Keratinocyte (primary cell): ENCODE measurements around the gene ROR2. TPM values are rescaled to one million over a fixed set of nuclear protein-coding genes. Genes with fewer than 3 reads are reported as not detected.
A peak's percentile ranks its signal among the peaks of the same experiment; 100 is the strongest.

ENCODE experiments used
- DNase-seq: peaks from one replicate; pipeline ENCODE4 v3.0.0-alpha.2; 2011; ENCODE audit warnings: low read depth, missing footprints, low spot score
- FAIRE-seq: peaks from 2 replicates; lab custom pipeline; 2011; peaks lifted over from hg19 to GRCh38; lab: Jason Lieb, UNC
- H2AFZ ChIP-seq: 2 replicates; pipeline ENCODE4 v1.6.0; 2012; ENCODE audit warnings: low read length, control low read depth, inconsistent platforms; ENCODE audit not compliant: control insufficient read depth
- H3K27ac ChIP-seq: 2 replicates; pipeline ENCODE4 v1.5.1; 2011; ENCODE audit warnings: low read length; ENCODE audit not compliant: control insufficient read depth, insufficient read depth
- H3K27me3 ChIP-seq: 3 replicates; pipeline ENCODE4 v1.6.0; 2011; ENCODE audit warnings: low read length; ENCODE audit not compliant: control insufficient read depth, insufficient read depth; ENCODE audit errors: extremely low read depth
- H3K36me3 ChIP-seq, 2 experiments: 2 replicates in 1 of 2; 3 replicates in 1 of 2; pipeline ENCODE4 v1.5.1; 2011; ENCODE audit warnings: low read length in 2 of 2, mild to moderate bottlenecking in 1 of 2; ENCODE audit not compliant: control insufficient read depth in 2 of 2, insufficient read depth in 2 of 2; ENCODE audit errors: extremely low read depth in 1 of 2
- H3K4me1 ChIP-seq: 3 replicates; pipeline ENCODE4 v1.5.1; 2011; ENCODE audit warnings: low read length; ENCODE audit not compliant: control insufficient read depth, insufficient read depth; ENCODE audit errors: extremely low read depth
- H3K4me2 ChIP-seq: 3 replicates; pipeline ENCODE4 v1.6.0; 2011; ENCODE audit warnings: low read depth, low read length; ENCODE audit not compliant: control insufficient read depth, insufficient read depth; ENCODE audit errors: extremely low read depth
- H3K4me3 ChIP-seq, 3 experiments: fragments of 200-600 bp in 1 of 3; sonication (generic) in 1 of 3; 2 replicates in 2 of 3; 3 replicates in 1 of 3; pipeline ENCODE4 v1.5.1; 2011 to 2016; ENCODE audit warnings: low read length in 3 of 3, mild to moderate bottlenecking in 3 of 3, control low read depth in 2 of 3, inconsistent platforms in 1 of 3, low read depth in 1 of 3, mixed read lengths in 1 of 3, mixed run types in 1 of 3, moderate library complexity in 1 of 3; ENCODE audit not compliant: control insufficient read depth in 2 of 3, insufficient read depth in 2 of 3; ENCODE audit errors: extremely low read depth in 1 of 3
- H3K79me2 ChIP-seq: 2 replicates; pipeline ENCODE4 v1.6.0; 2012; ENCODE audit warnings: low read length; ENCODE audit not compliant: control insufficient read depth, insufficient read depth
- H3K9ac ChIP-seq: 3 replicates; pipeline ENCODE4 v1.6.0; 2011; ENCODE audit warnings: low read length; ENCODE audit not compliant: control insufficient read depth, insufficient read depth; ENCODE audit errors: extremely low read depth
- H3K9me1 ChIP-seq: 3 replicates; pipeline ENCODE4 v1.6.0; 2011; ENCODE audit warnings: low read length; ENCODE audit not compliant: control insufficient read depth, insufficient read depth; ENCODE audit errors: extremely low read depth
- H3K9me3 ChIP-seq: 2 replicates; pipeline ENCODE4 v1.5.1; 2012; ENCODE audit warnings: low read depth, low read length; ENCODE audit not compliant: control insufficient read depth
- H4K20me1 ChIP-seq: 3 replicates; pipeline ENCODE4 v1.6.0; 2011; ENCODE audit warnings: low read length; ENCODE audit not compliant: control insufficient read depth, insufficient read depth; ENCODE audit errors: extremely low read depth
- CTCF ChIP-seq, 3 experiments: IDR thresholded peaks in 1 of 3; conservative IDR thresholded peaks in 1 of 3; optimal IDR thresholded peaks in 1 of 3; 2 replicates in 2 of 3; 3 replicates in 1 of 3; pipeline versions ENCODE3 to v1.5.1; 2011; ENCODE audit warnings: low read length in 3 of 3, mild to moderate bottlenecking in 3 of 3, moderate library complexity in 2 of 3, control low read depth in 1 of 3, inconsistent platforms in 1 of 3; ENCODE audit not compliant: insufficient read depth in 2 of 3; ENCODE audit errors: extremely low read depth in 1 of 3
- EZH2 ChIP-seq: IDR thresholded peaks from one replicate; pipeline ENCODE4 v1.6.1; 2012; ENCODE audit warnings: inconsistent platforms, mild to moderate bottlenecking, low read length, moderate library complexity
- dilution Hi-C: fragments of 300-500 bp; cut with MboI; formaldehyde crosslinking; loops from one replicate; pipeline ENCODE4 v1.7.0; 2020; ENCODE audit warnings: low sequenced_read_pairs; ENCODE audit not compliant: extremely low pct_ligation_motif_present
- polyA plus RNA-seq, 5 experiments: library from polyadenylated mRNA; depleted of rRNA in 3 of 5; stranded (reverse) in 3 of 5; stranded (forward) in 1 of 5; unstranded in 1 of 5; fragments of >200 nt; gene quantifications; 1 replicate in 1 of 5; 2 replicates in 3 of 5; 3 replicates in 1 of 5; pipeline versions ENCODE4 v1.2.1 to v1.2.3, GENCODE V29; 2011 to 2012; ENCODE audit warnings: missing spikeins in 2 of 5, low read depth in 1 of 5, low replicate concordance in 1 of 5

ROR2 gene
- polyA plus RNA-seq, 1 donor (not counting 4 experiments of a cell fraction or from before 2014, with no cell fraction given), result 0.22 TPM

- DNase-seq (no peak), FAIRE-seq (peak; percentile 48)
- H3K4me1 ChIP-seq, result no peaks in the 10 kb centered on the region
- H3K79me2 ChIP-seq, result no peaks in the 10 kb centered on the region
- H2AFZ ChIP-seq, result no peak overlapping the region
- H3K9me3 ChIP-seq, result no peaks in the 10 kb centered on the region
- H3K4me2 ChIP-seq, result no peak overlapping the region
- no peaks in the 10 kb centered on the region for H3K27me3 ChIP-seq
- H3K4me3 ChIP-seq, result no peak overlapping the region
- no peaks in the 10 kb centered on the region for H3K36me3 ChIP-seq
- no peak overlapping the region for H3K27ac ChIP-seq
- H3K9me1 ChIP-seq, result no peaks in the 10 kb centered on the region
- peak; percentile 79 to 85 (median 80) for TF ChIP-seq CTCF (optimal IDR thresholded peaks at IDR 0.05 in 1 of 3, IDR thresholded peaks at IDR 0.05 in 1 of 3, conservative IDR thresholded peaks at IDR 0.05 in 1 of 3; ENCODE audit: extremely low read depth in 1 of 3, insufficient read depth in 2 of 3, low read length in 3 of 3)
- no peak for TF ChIP-seq EZH2
- H4K20me1 ChIP-seq, result no peaks in the 10 kb centered on the region
- dilution Hi-C loops, result no loop called here
- H3K9ac ChIP-seq, result no peak overlapping the region
Measured at GRCh38 chr9:91758491-91758981, 191.5 kb downstream of the ROR2 start.

GRCh38 chr9:91757782-91758181, 192.2 kb downstream of the ROR2 start:
- FAIRE-seq, result no peak
- dilution Hi-C loops, result no loop called here

More at GRCh38 chr9:91757782-91758181, 192.2 kb downstream of the ROR2 start:
- DNase-seq, result no peak
- no peak overlapping the region for H3K9ac ChIP-seq
- H3K9me1 ChIP-seq, result no peaks in the 10 kb centered on the region
- H3K4me3 ChIP-seq, result no peak overlapping the region
- no peaks in the 10 kb centered on the region for H3K9me3 ChIP-seq
- H3K36me3 ChIP-seq, result no peaks in the 10 kb centered on the region
- no peaks in the 10 kb centered on the region for H4K20me1 ChIP-seq
- no peaks in the 10 kb centered on the region for H3K27me3 ChIP-seq
- no peak overlapping the region for H3K4me2 ChIP-seq
- no peak overlapping the region for H2AFZ ChIP-seq
- no peak for TF ChIP-seq CTCF (optimal IDR thresholded peaks at IDR 0.05 in 1 of 3, IDR thresholded peaks at IDR 0.05 in 1 of 3, conservative IDR thresholded peaks at IDR 0.05 in 1 of 3; ENCODE audit: extremely low read depth in 1 of 3, insufficient read depth in 2 of 3, low read length in 3 of 3)
- TF ChIP-seq EZH2, result no peak
- no peak overlapping the region for H3K27ac ChIP-seq
- H3K4me1 ChIP-seq, result no peaks in the 10 kb centered on the region
- H3K79me2 ChIP-seq, result no peaks in the 10 kb centered on the region
